GM23338 (cell line): ENCODE data around the gene MRRF. TPM values are rescaled to one million over a fixed set of nuclear protein-coding genes. Genes with fewer than 3 reads are reported as not detected.

ENCODE experiments used
- ATAC-seq: fragments of 200-7000 bp; cut with Tn5 transposase; 3 replicates; pipeline ENCODE4 v1.9.1; 2020
- DNase-seq: peaks from one replicate; pipeline ENCODE4 v3.0.0-alpha.2; 2015; ENCODE audit warnings: low spot score
- H2AFZ ChIP-seq: fragments of 200-600 bp; sonication (generic); 2 replicates; pipeline ENCODE4 v1.8.0; 2016; ENCODE audit warnings: antibody characterized with exemption, mild to moderate bottlenecking, moderate library complexity
- H3F3A ChIP-seq: fragments of 200-600 bp; sonication (generic); replicated peaks from 2 replicates; pipeline ENCODE4 v1.8.0; 2017; ENCODE audit warnings: antibody characterized with exemption, mixed run types, low read depth
- H3K27ac ChIP-seq: fragments of 200-600 bp; sonication (generic); 2 replicates; pipeline ENCODE4 v1.6.1; 2016; ENCODE audit warnings: low read depth
- H3K27me3 ChIP-seq: fragments of 200-600 bp; sonication (generic); 2 replicates; pipeline ENCODE4 v1.8.0; 2016; ENCODE audit warnings: mild to moderate bottlenecking, mixed run types, moderate library complexity; ENCODE audit not compliant: insufficient read depth
- H3K36me3 ChIP-seq: fragments of 200-600 bp; sonication (generic); 2 replicates; pipeline ENCODE4 v1.8.0; 2016; ENCODE audit warnings: mild to moderate bottlenecking; ENCODE audit not compliant: insufficient read depth
- H3K4me1 ChIP-seq: fragments of 200-600 bp; sonication (generic); 2 replicates; pipeline ENCODE4 v1.8.0; 2016; ENCODE audit warnings: mild to moderate bottlenecking, moderate library complexity; ENCODE audit not compliant: insufficient read depth
- H3K4me2 ChIP-seq: fragments of 200-600 bp; sonication (generic); 2 replicates; pipeline ENCODE4 v1.7.1; 2017; ENCODE audit warnings: mixed run types
- H3K4me3 ChIP-seq: fragments of 200-600 bp; sonication (generic); 2 replicates; pipeline ENCODE4 v1.6.1; 2016; ENCODE audit warnings: mixed run types
- H3K79me2 ChIP-seq: fragments of 200-600 bp; sonication (generic); replicated peaks from 2 replicates; pipeline ENCODE4 v1.8.0; 2017; ENCODE audit warnings: mild to moderate bottlenecking; ENCODE audit not compliant: insufficient read depth
- H3K9me2 ChIP-seq: fragments of 200-600 bp; sonication (generic); 2 replicates; pipeline ENCODE4 v1.8.0; 2017; ENCODE audit not compliant: insufficient read depth
- H4K20me1 ChIP-seq: fragments of 200-600 bp; sonication (generic); replicated peaks from 2 replicates; pipeline ENCODE4 v1.8.0; 2017; ENCODE audit warnings: mild to moderate bottlenecking; ENCODE audit not compliant: insufficient read depth
- H3K27ac Mint-ChIP-seq: 2 replicates; pipeline ENCODE4 v1.8.0; 2020; ENCODE audit warnings: inconsistent platforms, mild to moderate bottlenecking, moderate library complexity, mixed read lengths
- H3K27me3 Mint-ChIP-seq: 3 replicates; pipeline ENCODE4 v1.8.0; 2022; ENCODE audit warnings: low read depth, mild to moderate bottlenecking, moderate library complexity, mixed read lengths, inconsistent platforms; ENCODE audit not compliant: insufficient read depth, poor library complexity
- H3K36me3 Mint-ChIP-seq: 3 replicates; pipeline ENCODE4 v1.8.0; 2021; ENCODE audit warnings: low read depth, mild to moderate bottlenecking, inconsistent platforms, moderate library complexity, mixed read lengths
- H3K4me1 Mint-ChIP-seq: 3 replicates; pipeline ENCODE4 v1.8.0; 2020; ENCODE audit warnings: mild to moderate bottlenecking, inconsistent platforms, mixed read lengths
- H3K4me3 Mint-ChIP-seq: 3 replicates; pipeline ENCODE4 v1.8.0; 2021; ENCODE audit warnings: moderate library complexity, mild to moderate bottlenecking, inconsistent platforms, mixed read lengths
- H3K9me3 Mint-ChIP-seq: 3 replicates; pipeline ENCODE4 v1.8.0; 2020; ENCODE audit warnings: moderate library complexity, mild to moderate bottlenecking, inconsistent platforms, mixed read lengths
- CREB1 ChIP-seq: fragments of 250-450 bp; sonication (Bioruptor Pico); IDR thresholded peaks from 2 replicates; pipeline ENCODE4 v1.5.0; 2020; ENCODE audit warnings: low read depth, mild to moderate bottlenecking, moderate library complexity
- EZH2 ChIP-seq: fragments of 200-600 bp; sonication (generic); IDR thresholded peaks from one replicate; pipeline ENCODE4 v1.8.0; 2017; ENCODE audit warnings: antibody characterized with exemption, mild to moderate bottlenecking, low read depth; ENCODE audit not compliant: unreplicated experiment
- EZH2phosphoT487 ChIP-seq: fragments of 200-600 bp; sonication (generic); IDR thresholded peaks from one replicate; pipeline ENCODE4 v1.8.1; 2018; ENCODE audit warnings: antibody characterized with exemption; ENCODE audit not compliant: unreplicated experiment
- JUNB ChIP-seq: IDR thresholded peaks from one replicate; pipeline ENCODE4 v1.6.1; 2016; ENCODE audit warnings: antibody characterized with exemption; ENCODE audit not compliant: unreplicated experiment
- NANOG ChIP-seq: IDR thresholded peaks from 2 replicates; pipeline ENCODE4 v1.6.1; 2016; ENCODE audit warnings: antibody characterized with exemption, borderline replicate concordance
- POLR2AphosphoS5 ChIP-seq: IDR thresholded peaks from 2 replicates; pipeline ENCODE4 v1.6.1; 2016; ENCODE audit warnings: antibody characterized with exemption, low read depth
- STAT1 ChIP-seq: IDR thresholded peaks from one replicate; pipeline ENCODE4 v1.6.1; 2016; ENCODE audit warnings: antibody characterized with exemption; ENCODE audit not compliant: unreplicated experiment
- ZNF114 ChIP-seq: fragments of 250-450 bp; sonication (Bioruptor Pico); IDR thresholded peaks from 2 replicates; pipeline ENCODE4 v1.5.0; 2020; ENCODE audit warnings: mild to moderate bottlenecking, moderate library complexity
- ZNF331 ChIP-seq: fragments of 250-450 bp; sonication (Bioruptor Pico); IDR thresholded peaks from 2 replicates; pipeline ENCODE4 v1.5.0; 2020; ENCODE audit warnings: low read depth, mild to moderate bottlenecking, moderate library complexity
- polyA plus RNA-seq: library from polyadenylated mRNA; unstranded; fragments of >200 nt; fragmentation: Nextera tagmentation; extraction: Ambion mirVana; gene quantifications from 2 replicates; pipeline ENCODE4 v1.2.1, GENCODE V29; 2016
- total RNA-seq: library from RNA; depleted of rRNA; stranded (reverse); fragments of >200 nt; shearing (Covaris generic); gene quantifications from 2 replicates; pipeline ENCODE4 v1.2.3, GENCODE V29; 2014
- TF ChIP-seq, protein P1 (sequence below), 2 experiments: fragments of 200-600 bp in 1 of 2; sonication (generic) in 1 of 2; conservative IDR thresholded peaks; 2 replicates each; pipeline versions ENCODE4 v1.5.1 to v1.6.1; 2016 to 2017; ENCODE audit warnings: antibody characterized with exemption in 2 of 2, low read depth in 2 of 2, mild to moderate bottlenecking in 2 of 2, moderate library complexity in 1 of 2
- TF ChIP-seq, protein P2 (sequence below): fragments of 250-450 bp; sonication (Bioruptor Pico); IDR thresholded peaks from 2 replicates; pipeline ENCODE4 v1.5.0; 2020; ENCODE audit warnings: mild to moderate bottlenecking, moderate library complexity
- TF ChIP-seq, protein P3 (sequence below): IDR thresholded peaks from one replicate; pipeline ENCODE4 v1.6.1; 2018; ENCODE audit warnings: antibody characterized with exemption; ENCODE audit not compliant: unreplicated experiment
- TF ChIP-seq, protein P4 (sequence below): IDR thresholded peaks from 2 replicates; pipeline ENCODE4 v1.6.1; 2016; ENCODE audit warnings: antibody characterized with exemption

The MRRF gene
- total and polyA plus RNA-seq, 2 experiments from 2014 or later = 27.8 to 32.7 TPM

DNA sequence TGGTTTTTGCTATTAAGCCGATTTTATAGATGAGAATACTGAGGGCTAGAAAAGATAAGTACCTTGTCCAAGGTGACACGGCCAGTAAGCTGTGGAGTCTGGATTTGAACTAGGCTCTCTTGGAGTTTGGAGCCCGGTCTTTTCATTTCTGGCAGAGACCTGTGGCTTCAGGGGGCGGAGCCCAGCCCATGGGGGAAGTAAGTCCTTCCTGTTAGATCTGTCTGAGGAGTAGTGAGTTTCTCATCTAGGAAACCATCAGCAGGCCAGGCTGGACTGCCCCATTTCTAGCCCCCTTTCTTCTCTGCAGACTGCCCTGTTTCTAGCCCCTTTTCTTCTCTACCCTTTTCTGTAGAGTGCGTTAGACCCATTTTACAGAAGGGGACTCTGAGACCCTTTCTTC lies 105.6 kb downstream of the MRRF start:
- no peak for DNase-seq
- Mint-ChIP-seq H3K4me1 (peaks cover 24% of the 10 kb centered on the region), H3K36me3 (no peaks in the 10 kb centered on the region; the same call in 2 of the 3 replicates), H3K4me3 (peak overlapping the region; percentile 70), H3K27ac (no peak overlapping the region), H3K9me3 (peaks cover 2% of the 10 kb centered on the region; the same call in 1 of the 3 replicates), H3K27me3 (peaks cover 43% of the 10 kb centered on the region)
- Histone ChIP-seq H3K9me2 (no peaks in the 10 kb centered on the region), H3K4me1 (peaks cover 29% of the 10 kb centered on the region), H4K20me1 (0 out of 2 replicates have a peak, but pooled peaks cover 4% of the 10 kb centered on the region), H3F3A (no peaks in the 10 kb centered on the region), H3K4me2 (peak overlapping the region; percentile 94), H2AFZ (no peak overlapping the region), H3K27ac (no peak overlapping the region), H3K36me3 (no peaks in the 10 kb centered on the region), H3K4me3 (peak overlapping the region; percentile 75), H3K79me2 (no peaks in the 10 kb centered on the region), H3K27me3 (peaks cover 61% of the 10 kb centered on the region)
- TF ChIP-seq JUNB (no peak), NANOG (no peak), POLR2AphosphoS5 (no peak), ZNF331 (CRISPR knock-in tag) (no peak), EZH2phosphoT487 (no peak), CREB1 (no peak), EZH2 (no peak), STAT1 (no peak), ZNF114 (CRISPR knock-in tag) (no peak)
- TF ChIP-seq, protein P1, sequence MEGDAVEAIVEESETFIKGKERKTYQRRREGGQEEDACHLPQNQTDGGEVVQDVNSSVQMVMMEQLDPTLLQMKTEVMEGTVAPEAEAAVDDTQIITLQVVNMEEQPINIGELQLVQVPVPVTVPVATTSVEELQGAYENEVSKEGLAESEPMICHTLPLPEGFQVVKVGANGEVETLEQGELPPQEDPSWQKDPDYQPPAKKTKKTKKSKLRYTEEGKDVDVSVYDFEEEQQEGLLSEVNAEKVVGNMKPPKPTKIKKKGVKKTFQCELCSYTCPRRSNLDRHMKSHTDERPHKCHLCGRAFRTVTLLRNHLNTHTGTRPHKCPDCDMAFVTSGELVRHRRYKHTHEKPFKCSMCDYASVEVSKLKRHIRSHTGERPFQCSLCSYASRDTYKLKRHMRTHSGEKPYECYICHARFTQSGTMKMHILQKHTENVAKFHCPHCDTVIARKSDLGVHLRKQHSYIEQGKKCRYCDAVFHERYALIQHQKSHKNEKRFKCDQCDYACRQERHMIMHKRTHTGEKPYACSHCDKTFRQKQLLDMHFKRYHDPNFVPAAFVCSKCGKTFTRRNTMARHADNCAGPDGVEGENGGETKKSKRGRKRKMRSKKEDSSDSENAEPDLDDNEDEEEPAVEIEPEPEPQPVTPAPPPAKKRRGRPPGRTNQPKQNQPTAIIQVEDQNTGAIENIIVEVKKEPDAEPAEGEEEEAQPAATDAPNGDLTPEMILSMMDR (conservative IDR thresholded peaks at IDR 0.05; ENCODE audit: low read depth in 2 of 2) = no peak
- TF ChIP-seq, protein P2, sequence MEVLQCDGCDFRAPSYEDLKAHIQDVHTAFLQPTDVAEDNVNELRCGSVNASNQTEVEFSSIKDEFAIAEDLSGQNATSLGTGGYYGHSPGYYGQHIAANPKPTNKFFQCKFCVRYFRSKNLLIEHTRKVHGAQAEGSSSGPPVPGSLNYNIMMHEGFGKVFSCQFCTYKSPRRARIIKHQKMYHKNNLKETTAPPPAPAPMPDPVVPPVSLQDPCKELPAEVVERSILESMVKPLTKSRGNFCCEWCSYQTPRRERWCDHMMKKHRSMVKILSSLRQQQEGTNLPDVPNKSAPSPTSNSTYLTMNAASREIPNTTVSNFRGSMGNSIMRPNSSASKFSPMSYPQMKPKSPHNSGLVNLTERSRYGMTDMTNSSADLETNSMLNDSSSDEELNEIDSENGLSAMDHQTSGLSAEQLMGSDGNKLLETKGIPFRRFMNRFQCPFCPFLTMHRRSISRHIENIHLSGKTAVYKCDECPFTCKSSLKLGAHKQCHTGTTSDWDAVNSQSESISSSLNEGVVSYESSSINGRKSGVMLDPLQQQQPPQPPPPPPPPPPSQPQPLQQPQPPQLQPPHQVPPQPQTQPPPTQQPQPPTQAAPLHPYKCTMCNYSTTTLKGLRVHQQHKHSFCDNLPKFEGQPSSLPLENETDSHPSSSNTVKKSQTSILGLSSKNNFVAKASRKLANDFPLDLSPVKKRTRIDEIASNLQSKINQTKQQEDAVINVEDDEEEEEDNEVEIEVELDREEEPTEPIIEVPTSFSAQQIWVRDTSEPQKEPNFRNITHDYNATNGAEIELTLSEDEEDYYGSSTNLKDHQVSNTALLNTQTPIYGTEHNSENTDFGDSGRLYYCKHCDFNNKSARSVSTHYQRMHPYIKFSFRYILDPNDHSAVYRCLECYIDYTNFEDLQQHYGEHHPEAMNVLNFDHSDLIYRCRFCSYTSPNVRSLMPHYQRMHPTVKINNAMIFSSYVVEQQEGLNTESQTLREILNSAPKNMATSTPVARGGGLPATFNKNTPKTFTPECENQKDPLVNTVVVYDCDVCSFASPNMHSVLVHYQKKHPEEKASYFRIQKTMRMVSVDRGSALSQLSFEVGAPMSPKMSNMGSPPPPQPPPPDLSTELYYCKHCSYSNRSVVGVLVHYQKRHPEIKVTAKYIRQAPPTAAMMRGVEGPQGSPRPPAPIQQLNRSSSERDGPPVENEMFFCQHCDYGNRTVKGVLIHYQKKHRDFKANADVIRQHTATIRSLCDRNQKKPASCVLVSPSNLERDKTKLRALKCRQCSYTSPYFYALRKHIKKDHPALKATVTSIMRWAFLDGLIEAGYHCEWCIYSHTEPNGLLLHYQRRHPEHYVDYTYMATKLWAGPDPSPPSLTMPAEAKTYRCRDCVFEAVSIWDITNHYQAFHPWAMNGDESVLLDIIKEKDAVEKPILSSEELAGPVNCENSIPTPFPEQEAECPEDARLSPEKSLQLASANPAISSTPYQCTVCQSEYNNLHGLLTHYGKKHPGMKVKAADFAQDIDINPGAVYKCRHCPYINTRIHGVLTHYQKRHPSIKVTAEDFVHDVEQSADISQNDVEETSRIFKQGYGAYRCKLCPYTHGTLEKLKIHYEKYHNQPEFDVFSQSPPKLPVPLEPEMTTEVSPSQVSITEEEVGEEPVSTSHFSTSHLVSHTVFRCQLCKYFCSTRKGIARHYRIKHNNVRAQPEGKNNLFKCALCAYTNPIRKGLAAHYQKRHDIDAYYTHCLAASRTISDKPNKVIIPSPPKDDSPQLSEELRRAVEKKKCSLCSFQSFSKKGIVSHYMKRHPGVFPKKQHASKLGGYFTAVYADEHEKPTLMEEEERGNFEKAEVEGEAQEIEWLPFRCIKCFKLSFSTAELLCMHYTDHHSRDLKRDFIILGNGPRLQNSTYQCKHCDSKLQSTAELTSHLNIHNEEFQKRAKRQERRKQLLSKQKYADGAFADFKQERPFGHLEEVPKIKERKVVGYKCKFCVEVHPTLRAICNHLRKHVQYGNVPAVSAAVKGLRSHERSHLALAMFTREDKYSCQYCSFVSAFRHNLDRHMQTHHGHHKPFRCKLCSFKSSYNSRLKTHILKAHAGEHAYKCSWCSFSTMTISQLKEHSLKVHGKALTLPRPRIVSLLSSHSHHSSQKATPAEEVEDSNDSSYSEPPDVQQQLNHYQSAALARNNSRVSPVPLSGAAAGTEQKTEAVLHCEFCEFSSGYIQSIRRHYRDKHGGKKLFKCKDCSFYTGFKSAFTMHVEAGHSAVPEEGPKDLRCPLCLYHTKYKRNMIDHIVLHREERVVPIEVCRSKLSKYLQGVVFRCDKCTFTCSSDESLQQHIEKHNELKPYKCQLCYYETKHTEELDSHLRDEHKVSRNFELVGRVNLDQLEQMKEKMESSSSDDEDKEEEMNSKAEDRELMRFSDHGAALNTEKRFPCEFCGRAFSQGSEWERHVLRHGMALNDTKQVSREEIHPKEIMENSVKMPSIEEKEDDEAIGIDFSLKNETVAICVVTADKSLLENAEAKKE (CRISPR knock-in tag) = no peak
- TF ChIP-seq, protein P3, sequence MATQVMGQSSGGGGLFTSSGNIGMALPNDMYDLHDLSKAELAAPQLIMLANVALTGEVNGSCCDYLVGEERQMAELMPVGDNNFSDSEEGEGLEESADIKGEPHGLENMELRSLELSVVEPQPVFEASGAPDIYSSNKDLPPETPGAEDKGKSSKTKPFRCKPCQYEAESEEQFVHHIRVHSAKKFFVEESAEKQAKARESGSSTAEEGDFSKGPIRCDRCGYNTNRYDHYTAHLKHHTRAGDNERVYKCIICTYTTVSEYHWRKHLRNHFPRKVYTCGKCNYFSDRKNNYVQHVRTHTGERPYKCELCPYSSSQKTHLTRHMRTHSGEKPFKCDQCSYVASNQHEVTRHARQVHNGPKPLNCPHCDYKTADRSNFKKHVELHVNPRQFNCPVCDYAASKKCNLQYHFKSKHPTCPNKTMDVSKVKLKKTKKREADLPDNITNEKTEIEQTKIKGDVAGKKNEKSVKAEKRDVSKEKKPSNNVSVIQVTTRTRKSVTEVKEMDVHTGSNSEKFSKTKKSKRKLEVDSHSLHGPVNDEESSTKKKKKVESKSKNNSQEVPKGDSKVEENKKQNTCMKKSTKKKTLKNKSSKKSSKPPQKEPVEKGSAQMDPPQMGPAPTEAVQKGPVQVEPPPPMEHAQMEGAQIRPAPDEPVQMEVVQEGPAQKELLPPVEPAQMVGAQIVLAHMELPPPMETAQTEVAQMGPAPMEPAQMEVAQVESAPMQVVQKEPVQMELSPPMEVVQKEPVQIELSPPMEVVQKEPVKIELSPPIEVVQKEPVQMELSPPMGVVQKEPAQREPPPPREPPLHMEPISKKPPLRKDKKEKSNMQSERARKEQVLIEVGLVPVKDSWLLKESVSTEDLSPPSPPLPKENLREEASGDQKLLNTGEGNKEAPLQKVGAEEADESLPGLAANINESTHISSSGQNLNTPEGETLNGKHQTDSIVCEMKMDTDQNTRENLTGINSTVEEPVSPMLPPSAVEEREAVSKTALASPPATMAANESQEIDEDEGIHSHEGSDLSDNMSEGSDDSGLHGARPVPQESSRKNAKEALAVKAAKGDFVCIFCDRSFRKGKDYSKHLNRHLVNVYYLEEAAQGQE = no peak
- TF ChIP-seq, protein P4, sequence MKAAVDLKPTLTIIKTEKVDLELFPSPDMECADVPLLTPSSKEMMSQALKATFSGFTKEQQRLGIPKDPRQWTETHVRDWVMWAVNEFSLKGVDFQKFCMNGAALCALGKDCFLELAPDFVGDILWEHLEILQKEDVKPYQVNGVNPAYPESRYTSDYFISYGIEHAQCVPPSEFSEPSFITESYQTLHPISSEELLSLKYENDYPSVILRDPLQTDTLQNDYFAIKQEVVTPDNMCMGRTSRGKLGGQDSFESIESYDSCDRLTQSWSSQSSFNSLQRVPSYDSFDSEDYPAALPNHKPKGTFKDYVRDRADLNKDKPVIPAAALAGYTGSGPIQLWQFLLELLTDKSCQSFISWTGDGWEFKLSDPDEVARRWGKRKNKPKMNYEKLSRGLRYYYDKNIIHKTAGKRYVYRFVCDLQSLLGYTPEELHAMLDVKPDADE = no peak
- ATAC-seq = no peak
